Right lobe of liver (tissue), 4 donors: Measurements from ENCODE around the gene GIGYF1.

Source experiments
- CTCF ChIP-seq, 4 donors: fragments of 200-600 bp in 3 of 4; fragments of 450-650 bp in 1 of 4; IDR thresholded peaks; one replicate each; pipeline versions ENCODE4 v1.5.1 to v1.8.0; 2016 to 2022; ENCODE audit warnings: antibody characterized with exemption in 4 of 4, mild to moderate bottlenecking in 2 of 4
- POLR2A ChIP-seq: fragments of 450-650 bp; IDR thresholded peaks from one replicate; pipeline ENCODE4 v1.6.1; 2017; ENCODE audit warnings: antibody characterized with exemption, mild to moderate bottlenecking
- donor health status: DM: no; HTN: no; CAD: no.
- donor health status: DM: no; HTN: no; CAD: no.
- donor health status: DM: no; HTN: yes; CAD: no.

- TF ChIP-seq CTCF (IDR thresholded peaks at IDR 0.05) (no peak), POLR2A (no peak)
These were observed 26.2 kb upstream of the GIGYF1 start, which contains the start of gene EPO for GRCh38 chr7:100720279-100720670.
